ENCODE data around the gene MTG2.

MTG2 gene

DNA sequence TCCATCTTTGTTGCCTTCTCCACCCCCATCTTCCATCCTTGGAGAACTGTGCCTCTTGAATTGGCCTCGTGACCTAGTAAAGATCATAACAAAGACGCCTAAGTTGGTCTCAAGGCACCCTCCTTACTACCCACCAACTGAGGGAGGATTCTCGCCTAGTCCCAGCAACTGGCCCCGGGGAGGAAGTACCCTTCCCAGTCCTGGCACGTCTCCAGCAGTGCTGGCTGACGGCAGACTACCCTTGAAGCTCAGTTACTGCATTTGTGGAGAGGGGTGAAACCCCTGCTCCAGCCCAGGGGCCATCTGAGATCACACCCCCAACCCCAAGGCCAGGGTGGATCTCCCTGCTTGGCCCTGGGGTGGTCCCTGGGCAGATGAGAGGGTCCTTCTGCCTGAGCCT, 53.4 kb downstream of the MTG2 start:
- H3K27ac ChIP-seq = no peak overlapping the region
- H3K9me3 ChIP-seq (ENCODE audit: severe bottlenecking) = peaks cover 3% of the 10 kb centered on the region
- H3K36me3 ChIP-seq = no peaks in the 10 kb centered on the region
- no peak for DNase-seq
- H3K27me3 ChIP-seq (ENCODE audit: insufficient read depth, low read depth, severe bottlenecking) = no peaks in the 10 kb centered on the region
- TF ChIP-seq, protein P1, sequence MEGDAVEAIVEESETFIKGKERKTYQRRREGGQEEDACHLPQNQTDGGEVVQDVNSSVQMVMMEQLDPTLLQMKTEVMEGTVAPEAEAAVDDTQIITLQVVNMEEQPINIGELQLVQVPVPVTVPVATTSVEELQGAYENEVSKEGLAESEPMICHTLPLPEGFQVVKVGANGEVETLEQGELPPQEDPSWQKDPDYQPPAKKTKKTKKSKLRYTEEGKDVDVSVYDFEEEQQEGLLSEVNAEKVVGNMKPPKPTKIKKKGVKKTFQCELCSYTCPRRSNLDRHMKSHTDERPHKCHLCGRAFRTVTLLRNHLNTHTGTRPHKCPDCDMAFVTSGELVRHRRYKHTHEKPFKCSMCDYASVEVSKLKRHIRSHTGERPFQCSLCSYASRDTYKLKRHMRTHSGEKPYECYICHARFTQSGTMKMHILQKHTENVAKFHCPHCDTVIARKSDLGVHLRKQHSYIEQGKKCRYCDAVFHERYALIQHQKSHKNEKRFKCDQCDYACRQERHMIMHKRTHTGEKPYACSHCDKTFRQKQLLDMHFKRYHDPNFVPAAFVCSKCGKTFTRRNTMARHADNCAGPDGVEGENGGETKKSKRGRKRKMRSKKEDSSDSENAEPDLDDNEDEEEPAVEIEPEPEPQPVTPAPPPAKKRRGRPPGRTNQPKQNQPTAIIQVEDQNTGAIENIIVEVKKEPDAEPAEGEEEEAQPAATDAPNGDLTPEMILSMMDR (IDR thresholded peaks at IDR 0.05; ENCODE audit: low read depth, low read length) = no peak
- no peak overlapping the region for H3K4me3 ChIP-seq (ENCODE audit: low read depth, low read length)

DNA sequence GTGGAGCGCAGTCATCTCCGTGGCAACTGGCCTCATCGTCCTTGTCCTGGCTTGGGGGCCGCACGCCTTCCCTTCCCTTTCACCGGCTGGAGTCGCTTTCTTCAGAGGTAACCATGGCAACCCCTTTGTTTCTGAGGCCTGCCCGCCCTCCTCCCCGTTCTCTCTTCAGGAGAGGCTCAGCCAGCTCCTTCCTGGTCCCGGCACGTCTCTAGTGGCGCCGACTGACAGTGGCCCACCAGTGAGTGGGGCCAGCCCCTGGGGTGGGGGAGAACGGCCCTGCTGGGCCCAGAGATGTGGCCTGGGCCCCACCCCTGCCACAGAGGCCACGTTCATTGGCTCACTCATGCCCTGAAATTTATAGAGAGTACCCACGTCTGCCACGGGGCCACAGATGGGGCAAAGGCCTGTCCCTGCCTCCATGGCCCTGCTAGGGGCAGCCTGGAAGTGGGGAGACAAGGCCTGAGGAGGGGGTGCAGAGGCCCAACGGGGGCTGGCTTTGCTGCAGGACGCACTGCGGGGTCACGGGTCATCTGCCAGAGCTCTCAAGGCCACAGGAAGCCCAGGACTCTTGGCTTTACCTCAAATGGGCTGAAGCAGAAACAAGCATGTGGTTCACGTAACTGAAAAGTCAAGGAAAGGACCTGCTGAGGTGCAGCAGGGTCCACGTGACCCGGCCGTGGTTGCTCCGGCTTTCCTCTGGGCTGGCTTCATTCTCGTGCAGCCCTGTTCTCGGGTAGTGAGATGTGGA, 54.1 kb downstream of the MTG2 start:
- DNase-seq = no peak
- Histone ChIP-seq H3K36me3 (no peaks in the 10 kb centered on the region; the same call in 1 of the 2 replicates), H3K27me3 (ENCODE audit: insufficient read depth, low read depth, severe bottlenecking) (no peaks in the 10 kb centered on the region), H3K4me3 (ENCODE audit: low read depth, low read length) (no peak overlapping the region), H3K9me3 (ENCODE audit: severe bottlenecking) (peaks cover 3% of the 10 kb centered on the region), H3K27ac (no peak overlapping the region)
- TF ChIP-seq, protein P1 (IDR thresholded peaks at IDR 0.05; ENCODE audit: low read depth, low read length) = no peak

DNA sequence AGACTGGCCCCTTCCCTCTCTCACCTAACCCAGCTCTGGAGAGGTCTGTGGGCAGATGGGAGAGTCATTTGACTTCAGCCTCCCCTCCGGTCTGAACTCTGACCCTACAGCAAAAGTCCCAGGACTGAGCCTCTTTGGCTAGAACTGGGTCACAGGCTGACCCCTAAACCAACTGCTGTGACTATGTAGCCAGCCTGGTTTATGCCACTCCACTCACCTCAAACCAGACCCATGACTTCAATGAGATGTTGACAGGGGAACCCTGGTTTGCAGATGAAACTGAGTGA, 54.6 kb downstream of the MTG2 start:
- Histone ChIP-seq H3K27me3 (ENCODE audit: insufficient read depth, low read depth, severe bottlenecking) (no peaks in the 10 kb centered on the region), H3K27ac (no peak overlapping the region), H3K9me3 (ENCODE audit: severe bottlenecking) (peaks cover 3% of the 10 kb centered on the region), H3K4me3 (ENCODE audit: low read depth, low read length) (peak overlapping the region; percentile 40; the same call in 1 of the 2 replicates), H3K36me3 (peaks cover 4% of the 10 kb centered on the region; the same call in 1 of the 2 replicates)
- DNase-seq = no peak
- TF ChIP-seq, protein P1 (IDR thresholded peaks at IDR 0.05; ENCODE audit: low read depth, low read length) = no peak

DNA sequence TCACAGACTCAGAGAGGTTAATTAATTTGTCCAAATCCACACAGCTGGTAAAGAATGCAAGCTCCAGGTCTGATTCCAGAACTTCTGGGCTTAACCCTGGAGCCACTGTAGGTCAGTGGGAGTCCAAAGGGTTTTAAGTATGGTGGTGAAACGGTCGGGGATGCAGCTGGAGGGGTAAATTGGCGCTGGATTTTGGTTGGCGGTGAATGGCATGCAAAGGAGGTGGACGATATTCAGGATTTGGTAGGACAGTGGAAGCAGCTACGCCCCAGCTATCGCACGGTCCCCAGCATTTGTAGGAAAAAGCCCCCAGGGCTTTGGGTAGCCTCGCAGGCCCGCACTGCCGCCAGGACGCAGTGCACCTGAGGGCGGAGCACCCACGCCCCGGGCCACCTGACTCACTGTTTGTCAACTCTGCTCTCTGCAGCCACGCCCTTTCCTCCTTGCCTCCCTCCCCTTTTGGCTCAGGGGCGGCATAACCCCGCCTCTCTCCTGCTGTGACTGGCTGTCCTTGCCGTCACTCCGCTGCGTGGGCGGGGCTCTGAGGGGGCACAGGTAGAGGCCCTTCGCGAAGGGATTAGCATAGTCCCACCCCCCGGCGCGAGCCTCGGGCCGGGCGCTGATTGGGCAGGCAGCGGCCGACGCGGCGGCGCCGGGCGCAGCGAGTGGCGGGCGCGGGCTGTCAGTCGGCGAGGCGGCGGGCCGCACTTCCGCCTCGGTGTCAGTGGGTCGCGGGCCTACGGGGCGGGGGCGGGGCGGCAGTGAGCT, 55.2 kb downstream of the MTG2 start, which contains the start of gene OSBPL2:
Gene OSBPL2 (plus strand): TSS at position 721 of the 768 bp plus-strand sequence. CDS start 17,664 bp downstream, outside the sequence.
- Histone ChIP-seq H3K27ac (peak within 1 kb of the TSS; percentile 62), H3K4me3 (ENCODE audit: low read depth, low read length) (peak within 1 kb of the TSS; percentile 52), H3K36me3 (peaks cover 4% of the 10 kb centered on the region; the same call in 1 of the 2 replicates), H3K9me3 (ENCODE audit: severe bottlenecking) (peaks cover 3% of the 10 kb centered on the region), H3K27me3 (ENCODE audit: insufficient read depth, low read depth, severe bottlenecking) (no peaks in the 10 kb centered on the region)
- DNase-seq = peak; percentile 99
- TF ChIP-seq, protein P1 (IDR thresholded peaks at IDR 0.05; ENCODE audit: low read depth, low read length) = no peak

DNA sequence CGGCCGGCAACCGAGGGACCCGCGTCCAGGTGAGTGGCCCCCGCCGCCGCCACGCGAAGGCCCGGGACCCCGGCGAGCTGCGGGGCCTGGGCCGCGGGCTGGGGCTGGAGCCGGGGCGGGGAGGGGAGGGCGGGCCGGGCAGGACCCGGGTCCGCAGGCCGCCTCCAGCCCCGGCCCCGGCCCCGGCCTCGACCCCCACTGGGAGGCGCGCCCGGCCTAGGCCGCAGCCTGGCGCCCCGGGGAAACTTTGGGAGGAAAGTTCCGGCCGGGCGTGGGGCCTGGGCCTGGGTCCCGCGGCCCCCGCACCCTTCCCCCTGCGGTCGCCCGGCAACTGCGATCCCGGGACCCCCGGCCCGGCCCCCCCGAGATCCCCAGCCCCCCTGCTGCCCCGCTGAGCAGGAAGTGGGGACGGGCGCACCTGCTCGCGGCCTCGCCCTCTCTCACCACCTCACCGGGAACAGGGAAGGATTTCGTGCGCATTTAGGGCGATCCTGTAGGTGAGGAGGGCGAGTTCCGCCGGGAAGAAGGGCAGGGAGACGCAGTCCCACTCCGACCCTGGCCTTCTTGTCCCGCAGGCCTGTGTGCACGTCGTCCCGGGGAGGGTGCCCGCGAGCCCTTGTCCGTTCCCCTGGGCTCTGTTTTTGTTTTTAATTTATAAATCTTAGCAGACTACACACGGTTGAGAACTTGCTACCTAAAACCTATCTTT, 55.9 kb downstream of the MTG2 start:
- peak overlapping the region; percentile 52 for H3K4me3 ChIP-seq (ENCODE audit: low read depth, low read length)
- no peak for DNase-seq
- H3K27me3 ChIP-seq (ENCODE audit: insufficient read depth, low read depth, severe bottlenecking) = no peaks in the 10 kb centered on the region
- peak overlapping the region; percentile 62 for H3K27ac ChIP-seq
- peaks cover 3% of the 10 kb centered on the region for H3K9me3 ChIP-seq (ENCODE audit: severe bottlenecking)
- H3K36me3 ChIP-seq = peaks cover 4% of the 10 kb centered on the region; the same call in 1 of the 2 replicates
- TF ChIP-seq, protein P1 (IDR thresholded peaks at IDR 0.05; ENCODE audit: low read depth, low read length) = no peak

Data from WERI-Rb-1 (cell line).